ENCODE measurements around the gene SOWAHD. TPM values are rescaled to one million over a fixed set of nuclear protein-coding genes. Genes with fewer than 3 reads are reported as not detected.

The SOWAHD gene
- total RNA-seq, 1 experiment from 2014 or later = 1.4 TPM

DNA sequence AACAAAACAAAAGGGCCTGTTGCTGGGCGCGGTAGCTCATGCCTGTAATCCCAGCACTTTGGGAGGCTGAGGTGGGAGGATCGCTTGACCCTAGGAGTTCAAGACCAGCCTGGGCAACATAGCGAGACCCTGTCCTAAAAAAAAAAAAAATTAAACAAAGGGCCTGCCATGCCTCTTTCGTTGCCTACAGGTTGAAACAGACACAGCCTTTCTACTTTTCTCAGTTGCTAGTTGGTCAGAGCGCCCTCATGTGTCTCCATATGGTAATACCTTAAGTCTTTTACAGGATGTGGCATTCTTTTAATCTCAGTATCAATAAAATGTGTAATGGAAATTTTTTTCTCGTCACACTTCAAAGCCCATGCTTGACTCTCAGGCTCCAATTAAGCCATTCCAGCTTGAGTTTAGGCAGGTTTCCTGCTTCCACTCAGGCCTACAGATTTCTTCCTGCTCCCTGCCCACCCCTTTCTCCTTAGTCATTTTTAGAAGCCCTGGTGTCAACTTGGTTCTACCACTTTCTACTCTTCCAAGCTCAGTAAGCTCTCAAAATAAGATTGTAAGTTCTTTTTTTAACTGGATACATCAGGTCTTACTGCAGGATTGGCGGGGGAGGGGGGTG lies 4.6 kb upstream of the SOWAHD start:
- intact Hi-C loops (cut with micrococcal nuclease; ENCODE audit: unreplicated experiment) = no loop called here
- TF ChIP-seq, protein P1, sequence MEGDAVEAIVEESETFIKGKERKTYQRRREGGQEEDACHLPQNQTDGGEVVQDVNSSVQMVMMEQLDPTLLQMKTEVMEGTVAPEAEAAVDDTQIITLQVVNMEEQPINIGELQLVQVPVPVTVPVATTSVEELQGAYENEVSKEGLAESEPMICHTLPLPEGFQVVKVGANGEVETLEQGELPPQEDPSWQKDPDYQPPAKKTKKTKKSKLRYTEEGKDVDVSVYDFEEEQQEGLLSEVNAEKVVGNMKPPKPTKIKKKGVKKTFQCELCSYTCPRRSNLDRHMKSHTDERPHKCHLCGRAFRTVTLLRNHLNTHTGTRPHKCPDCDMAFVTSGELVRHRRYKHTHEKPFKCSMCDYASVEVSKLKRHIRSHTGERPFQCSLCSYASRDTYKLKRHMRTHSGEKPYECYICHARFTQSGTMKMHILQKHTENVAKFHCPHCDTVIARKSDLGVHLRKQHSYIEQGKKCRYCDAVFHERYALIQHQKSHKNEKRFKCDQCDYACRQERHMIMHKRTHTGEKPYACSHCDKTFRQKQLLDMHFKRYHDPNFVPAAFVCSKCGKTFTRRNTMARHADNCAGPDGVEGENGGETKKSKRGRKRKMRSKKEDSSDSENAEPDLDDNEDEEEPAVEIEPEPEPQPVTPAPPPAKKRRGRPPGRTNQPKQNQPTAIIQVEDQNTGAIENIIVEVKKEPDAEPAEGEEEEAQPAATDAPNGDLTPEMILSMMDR (conservative IDR thresholded peaks at IDR 0.05) = peak; percentile 81
- no peak for TF ChIP-seq EZH2 (IDR thresholded peaks at IDR 0.05; ENCODE audit: low read depth)
- Histone ChIP-seq H2AFZ (no peak overlapping the region), H3K4me2 (no peak overlapping the region), H3K27me3 (ENCODE audit: insufficient read depth, low read depth) (no peaks in the 10 kb centered on the region), H3K4me1 (replicated peaks; ENCODE audit: insufficient read depth) (peaks cover 9% of the 10 kb centered on the region), H3K9me3 (ENCODE audit: insufficient read depth, low read depth) (no peaks in the 10 kb centered on the region), H4K20me1 (ENCODE audit: insufficient read depth) (no peaks in the 10 kb centered on the region), H3K27ac (no peak overlapping the region), H3K36me3 (ENCODE audit: low read depth) (no peaks in the 10 kb centered on the region), H3K79me2 (ENCODE audit: low read depth) (no peaks in the 10 kb centered on the region), H3K9me2 (ENCODE audit: insufficient read depth) (no peaks in the 10 kb centered on the region), H3F3A (ENCODE audit: insufficient read depth, low read depth) (no peaks in the 10 kb centered on the region), H3K4me3 (no peak overlapping the region)
- no TSS peak for BruUV-seq (replicated peaks)
- DNase-seq = peak; percentile 25 to 64
- ChIA-PET POLR2A (ENCODE audit: unreplicated experiment) (no interaction called here), CTCF (interaction anchor here (0.7 kb wide), 1 partner anchor 901 kb away, joined by 3 read pairs; no protein-coding TSS in a partner anchor)

DNA sequence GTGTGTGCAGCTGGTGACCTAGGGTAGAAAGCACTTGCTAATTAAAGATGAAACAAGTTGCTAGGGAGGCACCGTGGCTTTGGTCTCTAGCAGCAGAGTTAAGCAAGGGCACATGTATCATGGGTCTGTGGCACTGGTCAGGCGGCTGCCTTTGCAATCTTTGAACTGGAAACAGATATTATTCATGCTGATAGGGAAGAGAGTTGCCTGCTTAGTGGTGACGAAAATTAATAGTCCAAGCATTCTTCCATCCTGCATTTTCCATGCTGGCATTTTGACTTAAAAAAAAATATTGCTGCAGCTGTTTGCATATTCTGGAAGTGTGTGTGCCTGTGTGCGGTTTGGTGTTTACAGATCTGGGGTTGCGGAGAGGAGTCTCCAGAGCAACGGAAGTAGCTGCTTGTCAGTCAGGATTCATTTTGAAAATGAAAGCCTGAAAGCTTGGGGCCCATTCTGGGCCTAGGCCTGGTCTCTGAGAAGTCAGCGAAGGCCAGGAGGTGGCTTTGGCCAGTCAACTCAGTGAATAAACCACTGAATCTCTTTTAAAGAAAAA lies 2.3 kb upstream of the SOWAHD start:
- H3K79me2 ChIP-seq (ENCODE audit: low read depth) = no peaks in the 10 kb centered on the region
- no peaks in the 10 kb centered on the region for H3F3A ChIP-seq (ENCODE audit: insufficient read depth, low read depth)
- H3K9me3 ChIP-seq (ENCODE audit: insufficient read depth, low read depth) = no peaks in the 10 kb centered on the region
- H3K4me3 ChIP-seq = no peak overlapping the region
- no peak overlapping the region for H3K27ac ChIP-seq
- no peaks in the 10 kb centered on the region for H3K36me3 ChIP-seq (ENCODE audit: low read depth)
- no peak overlapping the region for H3K4me2 ChIP-seq
- H2AFZ ChIP-seq = no peak overlapping the region
- TF ChIP-seq EZH2 (IDR thresholded peaks at IDR 0.05; ENCODE audit: low read depth) = no peak
- no peaks in the 10 kb centered on the region for H3K9me2 ChIP-seq (ENCODE audit: insufficient read depth)
- no peak for DNase-seq
- H3K4me1 ChIP-seq (replicated peaks; ENCODE audit: insufficient read depth) = peaks cover 9% of the 10 kb centered on the region
- BruUV-seq (replicated peaks) = no TSS peak
- intact Hi-C loops (cut with micrococcal nuclease; ENCODE audit: unreplicated experiment) = no loop called here
- ChIA-PET POLR2A (ENCODE audit: unreplicated experiment) (interaction anchor here (0.7 kb wide), 1 partner anchor 11 kb away, joined by 7 read pairs; no protein-coding TSS in a partner anchor), CTCF (no interaction called here)
- H3K27me3 ChIP-seq (ENCODE audit: insufficient read depth, low read depth) = no peaks in the 10 kb centered on the region
- no peaks in the 10 kb centered on the region for H4K20me1 ChIP-seq (ENCODE audit: insufficient read depth)

DNA sequence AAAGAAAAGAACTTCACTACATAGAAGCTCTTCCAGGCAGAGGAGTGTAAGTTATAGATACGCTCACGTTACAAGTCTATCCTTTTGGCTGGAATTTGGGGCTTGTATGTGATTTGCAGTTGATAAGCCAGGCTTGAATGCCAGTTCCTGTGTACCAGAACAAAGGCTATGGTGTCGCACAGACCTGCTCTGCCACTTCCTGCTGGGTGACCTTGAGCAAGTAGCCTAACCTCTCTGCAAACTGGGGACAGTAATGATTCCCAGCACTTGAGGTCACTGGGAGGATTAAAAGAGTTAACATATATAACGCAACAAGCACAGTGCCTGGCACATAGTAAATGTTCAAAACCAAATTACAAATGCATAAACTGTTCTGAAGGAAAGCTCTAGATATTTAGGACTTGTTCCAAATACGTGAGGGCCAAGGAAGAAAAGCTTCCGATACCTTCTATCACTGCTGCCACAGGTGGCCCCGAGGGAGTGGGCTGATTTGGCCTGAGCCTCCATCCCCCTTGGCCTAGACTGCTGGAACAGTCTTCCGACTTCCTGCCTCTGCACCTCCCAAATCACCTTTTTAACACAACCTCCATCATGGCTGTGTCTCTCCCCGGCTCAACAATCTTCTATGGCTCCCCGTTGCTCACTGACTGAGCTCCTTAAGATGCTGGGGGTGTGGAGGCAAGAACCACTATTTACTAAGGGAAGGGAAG lies 1.3 kb upstream of the SOWAHD start:
- Histone ChIP-seq H3K4me2 (peak overlapping the region; percentile 97), H3K27me3 (ENCODE audit: insufficient read depth, low read depth) (no peaks in the 10 kb centered on the region), H2AFZ (peak overlapping the region; percentile 96; the same call in 1 of the 2 replicates), H3K4me1 (replicated peaks; ENCODE audit: insufficient read depth) (peaks cover 9% of the 10 kb centered on the region), H3K27ac (no peak overlapping the region), H3K4me3 (peak overlapping the region; percentile 62; the same call in 1 of the 2 replicates), H3F3A (ENCODE audit: insufficient read depth, low read depth) (no peaks in the 10 kb centered on the region; the same call in 1 of the 2 replicates), H3K36me3 (ENCODE audit: low read depth) (no peaks in the 10 kb centered on the region), H3K9me3 (ENCODE audit: insufficient read depth, low read depth) (no peaks in the 10 kb centered on the region), H4K20me1 (ENCODE audit: insufficient read depth) (no peaks in the 10 kb centered on the region), H3K79me2 (ENCODE audit: low read depth) (no peaks in the 10 kb centered on the region), H3K9me2 (ENCODE audit: insufficient read depth) (no peaks in the 10 kb centered on the region)
- ChIA-PET POLR2A (ENCODE audit: unreplicated experiment) (interaction anchor here (1.2 kb wide), 1 partner anchor 27 kb away, joined by 21 read pairs; no protein-coding TSS in a partner anchor), CTCF (interaction anchor here (0.7 to 1.8 kb wide), 2 partner anchors 28 to 34 kb away, joined by 3 to 11 read pairs; partner anchors contain the start of gene RPL39)
- no TSS peak for BruUV-seq (replicated peaks)
- no peak for DNase-seq
- TF ChIP-seq, protein P1 (conservative IDR thresholded peaks at IDR 0.05) = no peak
- no peak for TF ChIP-seq EZH2 (IDR thresholded peaks at IDR 0.05; ENCODE audit: low read depth)
- intact Hi-C loops (cut with micrococcal nuclease; ENCODE audit: unreplicated experiment) = no loop called here

Measured in PC-9 (cell line).